ENCODE results near the gene TBC1D10A. TPM values are rescaled to one million over a fixed set of nuclear protein-coding genes. Genes with fewer than 3 reads are reported as not detected.

TBC1D10A gene
- total RNA-seq, 1 experiment from 2014 or later = 7.5 TPM

GRCh38 chr22:30265823-30266444 lies 60.8 kb downstream of the TBC1D10A start:
- DNase-seq (ENCODE audit: low spot score) = no peak

- DNase-seq (ENCODE audit: low spot score) = no peak
Observed at GRCh38 chr22:30265131-30265720, 61.5 kb downstream of the TBC1D10A start.

DNA sequence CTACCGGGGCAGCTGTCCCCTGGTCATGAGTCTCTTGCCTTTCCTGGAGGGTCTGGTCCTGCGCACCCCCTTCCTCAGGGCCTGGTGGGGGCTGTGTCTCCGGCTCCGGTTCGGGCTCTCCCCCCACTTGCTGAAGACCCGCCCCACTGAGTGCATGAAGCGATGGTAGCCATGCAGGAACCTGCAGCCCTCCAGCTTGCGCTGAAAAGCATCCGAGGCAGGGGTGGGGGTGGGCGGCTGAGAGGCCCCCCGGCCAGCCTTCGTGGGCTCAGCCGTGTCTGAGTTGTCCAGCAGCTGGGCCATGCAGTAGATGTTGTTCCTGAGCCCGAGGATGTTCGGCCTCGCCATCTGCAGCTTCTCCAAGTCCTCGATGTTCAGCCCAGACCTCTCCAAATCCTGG lies 62.9 kb downstream of the TBC1D10A start:
- DNase-seq (ENCODE audit: low spot score) = no peak

GRCh38 chr22:30262917-30263741 lies 63.6 kb downstream of the TBC1D10A start:
- DNase-seq (ENCODE audit: low spot score) = no peak

GRCh38 chr22:30262112-30262511 lies 64.6 kb downstream of the TBC1D10A start:
- DNase-seq (ENCODE audit: low spot score) = no peak

DNA sequence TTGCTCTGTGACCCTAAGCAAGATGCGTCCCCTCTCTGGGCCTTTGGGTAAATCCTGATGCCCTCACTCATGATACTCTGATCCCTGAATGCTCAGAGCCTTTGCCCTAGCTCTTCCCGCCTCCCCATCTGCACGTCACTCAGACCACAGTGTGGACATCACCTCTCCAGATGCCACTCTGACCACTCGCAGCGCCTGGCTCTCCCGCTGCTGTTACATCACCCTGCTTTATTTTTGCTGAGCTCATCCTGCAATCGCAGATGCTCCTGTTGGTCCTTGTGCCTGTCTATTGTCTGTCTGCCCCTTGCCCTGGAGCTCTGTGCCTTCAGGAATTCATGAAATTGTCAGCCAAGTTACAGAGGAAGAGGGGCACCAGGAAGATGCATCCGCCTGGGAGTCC lies 65.6 kb downstream of the TBC1D10A start:
- DNase-seq (ENCODE audit: low spot score) = no peak

- DNase-seq (ENCODE audit: low spot score) = no peak
Observed at GRCh38 chr22:30260682-30261081, 66.1 kb downstream of the TBC1D10A start.

DNA sequence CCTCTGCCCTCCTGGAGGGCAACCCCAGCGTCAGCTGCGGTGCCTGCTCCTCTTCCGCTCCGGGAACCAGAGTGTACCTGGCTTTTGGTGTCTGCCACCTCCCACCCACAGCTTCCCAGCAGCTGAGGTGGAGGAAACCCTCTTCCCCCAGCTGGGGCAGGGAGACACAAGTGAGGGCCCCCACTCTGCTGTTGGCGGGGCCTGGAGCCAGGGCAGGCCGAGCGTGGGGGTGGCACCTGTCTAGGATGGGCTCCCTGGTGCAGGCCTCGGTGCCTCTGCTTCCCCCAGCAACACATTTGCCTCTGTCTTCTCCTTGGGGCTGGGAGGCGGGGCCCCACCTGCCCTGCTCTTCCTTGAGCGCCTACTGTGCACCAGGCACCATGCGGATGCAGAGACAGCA lies 66.5 kb downstream of the TBC1D10A start:
- no peak for DNase-seq (ENCODE audit: low spot score)

DNA sequence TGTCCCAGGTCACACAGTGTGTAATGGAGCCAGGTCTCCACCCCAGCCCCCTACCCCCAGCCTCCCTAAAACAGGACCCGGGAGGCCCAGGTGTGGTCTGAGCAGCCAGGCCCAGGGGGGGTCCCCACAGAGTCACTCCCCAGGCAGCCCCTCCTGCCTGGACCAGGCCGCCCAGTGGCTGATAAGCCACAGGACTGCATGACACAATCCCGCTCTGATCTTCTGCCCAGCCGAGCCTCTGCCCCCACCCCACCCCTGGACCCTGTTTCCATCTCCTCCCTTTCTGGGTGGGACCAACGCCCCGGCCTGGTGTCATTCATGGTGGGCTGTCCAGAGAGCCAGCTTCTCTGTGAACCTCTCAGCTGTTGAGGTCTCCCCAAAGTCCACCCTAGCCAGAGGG lies 72.4 kb downstream of the TBC1D10A start:
- no peak for DNase-seq (ENCODE audit: low spot score)

DNA sequence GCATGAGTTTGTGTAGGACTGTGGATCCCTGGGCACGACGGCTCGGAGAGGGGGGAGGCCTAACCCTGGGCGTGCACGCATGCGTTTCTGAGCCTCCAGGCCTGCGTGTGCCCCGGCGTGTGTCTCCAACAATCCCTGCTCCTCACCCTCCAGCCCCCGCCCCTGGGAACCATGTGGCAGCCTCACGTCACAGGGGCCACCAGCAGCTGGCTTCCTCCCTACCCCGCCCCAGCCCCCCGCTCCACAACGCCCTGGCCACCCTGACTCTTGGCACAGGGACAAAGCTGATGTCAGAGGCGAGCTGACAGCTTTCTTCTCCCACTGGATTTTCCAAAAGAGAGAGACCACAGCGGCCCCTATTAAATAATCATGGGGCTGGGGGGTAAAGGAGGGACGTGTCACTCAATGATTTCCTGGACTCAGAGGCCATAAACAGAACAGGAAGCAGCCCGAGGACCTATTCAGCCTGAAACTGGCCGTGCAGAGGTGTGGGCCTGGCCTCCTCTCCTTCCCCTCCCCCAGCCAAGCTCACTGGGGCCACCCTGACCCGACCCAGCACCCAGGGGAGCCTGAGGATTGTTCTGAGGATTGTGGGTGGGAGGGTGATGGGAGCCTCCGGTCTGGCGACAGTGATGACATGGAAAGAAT lies 73.4 kb downstream of the TBC1D10A start:
- peak; percentile 88 for DNase-seq (ENCODE audit: low spot score)

DNA sequence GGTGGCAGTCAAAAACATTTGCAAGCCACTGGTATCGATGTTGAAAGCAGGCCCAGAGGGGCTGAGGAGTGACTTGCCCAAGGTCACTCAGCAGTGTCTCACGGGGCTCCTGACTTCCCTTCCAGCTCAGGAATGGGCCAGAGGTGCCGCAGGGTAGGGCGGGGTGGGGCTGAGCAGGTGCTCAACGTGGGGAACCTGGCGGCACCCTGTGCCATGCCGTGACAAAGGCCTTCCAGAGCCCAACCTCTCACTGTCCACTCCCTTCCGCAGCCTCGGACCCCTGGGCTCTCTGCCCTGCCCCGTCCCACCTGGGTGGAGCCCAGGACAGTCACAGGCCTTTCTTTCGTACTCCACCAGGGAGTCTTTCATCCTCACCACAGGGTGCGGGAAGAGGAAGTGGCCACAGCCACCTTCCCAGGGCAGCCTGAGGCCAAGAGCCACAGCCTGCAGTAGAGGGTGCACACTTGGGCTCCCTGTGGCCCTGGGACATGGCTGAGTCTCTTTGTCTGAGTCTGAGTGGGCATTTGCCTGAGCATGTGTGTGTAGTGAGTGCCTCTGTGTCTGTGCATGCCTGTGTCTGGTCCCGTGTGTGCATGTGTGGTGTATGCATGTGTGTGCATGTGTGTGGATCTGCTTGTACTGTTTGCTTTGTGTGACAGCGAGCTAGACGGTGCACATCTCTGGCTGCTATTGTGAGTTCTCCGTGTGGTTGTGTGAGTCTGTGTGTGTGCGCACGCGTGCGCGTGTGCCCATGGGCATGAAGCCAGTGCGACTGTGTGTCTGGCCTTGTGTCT lies 74.1 kb downstream of the TBC1D10A start:
- no peak for DNase-seq (ENCODE audit: low spot score)

DNA sequence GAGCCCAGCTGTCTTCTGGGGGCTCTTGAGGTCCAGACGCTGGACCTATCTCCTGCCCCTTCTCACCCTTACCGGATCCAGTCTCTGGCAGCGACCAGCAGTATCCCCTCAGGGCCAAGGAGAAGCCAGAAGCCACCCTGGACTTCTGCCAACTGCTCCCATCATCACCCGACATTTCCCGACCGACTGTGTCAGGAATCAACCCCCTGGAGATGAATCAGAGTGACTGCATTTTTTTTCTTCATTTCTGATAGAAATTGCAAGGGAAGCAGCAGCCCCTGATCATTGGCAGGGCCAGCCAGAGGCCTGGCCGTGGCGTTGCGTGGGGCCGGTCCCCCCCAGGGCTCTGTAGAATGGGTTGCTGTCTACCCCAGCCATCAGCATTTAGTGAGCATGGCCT lies 75.0 kb downstream of the TBC1D10A start:
- DNase-seq (ENCODE audit: low spot score) = peak; percentile 41

DNA sequence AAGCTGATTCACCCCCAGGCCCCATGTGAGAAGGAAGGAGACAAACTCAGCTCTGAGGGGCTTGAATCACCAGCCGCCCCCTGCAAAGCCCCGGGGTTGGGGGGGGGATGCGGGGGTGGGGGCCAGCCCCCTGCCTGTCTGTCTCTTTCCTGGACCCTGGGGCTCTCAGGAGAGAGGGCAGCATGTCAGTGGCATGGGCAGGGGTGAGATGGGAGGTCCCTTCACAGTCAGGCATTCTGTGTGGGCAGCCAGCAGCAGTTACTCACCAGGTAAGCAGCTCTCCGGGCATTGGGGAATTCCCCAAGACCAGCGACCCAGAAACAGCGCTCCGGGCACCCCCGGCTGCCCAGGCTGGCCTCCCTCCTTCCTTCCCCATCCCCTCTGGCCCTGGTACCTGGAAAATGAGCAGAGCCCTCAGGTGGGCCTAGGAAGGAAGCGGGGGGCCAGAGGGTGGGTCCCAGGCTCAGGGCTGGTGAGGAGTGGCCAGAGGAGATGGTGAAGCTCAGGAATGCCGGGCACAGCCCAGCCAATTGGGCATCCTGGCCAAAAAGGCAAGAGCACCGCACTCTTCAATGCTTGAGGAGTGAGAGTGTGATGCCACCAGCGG lies 76.0 kb downstream of the TBC1D10A start:
- peak; percentile 41 for DNase-seq (ENCODE audit: low spot score)

- no peak for DNase-seq (ENCODE audit: low spot score)
Observed at GRCh38 chr22:30250039-30250565, 76.6 kb downstream of the TBC1D10A start.

- no peak for DNase-seq (ENCODE audit: low spot score)
Observed at GRCh38 chr22:30249049-30250038, 77.4 kb downstream of the TBC1D10A start.

DNA sequence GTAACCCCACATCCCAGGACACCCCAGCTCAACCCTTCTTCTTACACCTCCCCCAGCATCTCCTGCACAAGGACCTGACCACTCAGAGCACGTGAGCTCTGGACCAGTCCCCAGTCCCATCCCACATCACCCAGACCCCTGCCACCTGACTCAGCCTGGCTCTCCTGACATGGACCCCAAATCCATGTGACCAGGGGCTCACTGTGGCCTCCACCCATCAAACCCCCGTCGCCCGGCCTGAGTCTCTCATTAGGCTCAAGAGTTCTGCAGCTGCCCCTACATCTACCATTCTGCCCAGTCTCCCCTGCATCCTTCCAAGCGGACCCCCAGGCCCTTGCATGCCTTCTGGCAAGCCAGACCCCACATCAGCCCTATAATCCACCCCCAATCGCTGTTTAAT lies 78.3 kb downstream of the TBC1D10A start:
- DNase-seq (ENCODE audit: low spot score) = no peak

DNA sequence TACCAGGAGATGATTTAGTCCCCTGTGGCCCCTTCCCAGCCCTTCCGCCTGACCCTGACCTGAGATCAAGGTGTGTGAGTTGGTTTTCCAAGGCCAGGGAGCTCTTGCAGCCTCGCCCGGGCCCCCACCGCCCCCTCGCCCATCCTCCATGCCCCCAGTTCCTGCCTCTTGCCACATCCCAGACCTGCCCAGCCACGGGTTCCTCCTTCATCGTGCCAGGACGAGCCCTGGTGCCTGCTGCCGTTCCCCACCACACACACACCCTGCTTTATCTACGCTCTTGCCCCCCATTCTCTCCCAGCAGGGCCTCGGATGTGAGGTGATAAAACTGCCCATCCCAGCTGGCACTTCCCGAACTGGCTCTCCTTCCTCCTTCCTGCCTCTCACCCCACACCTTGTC lies 78.8 kb downstream of the TBC1D10A start:
- DNase-seq (ENCODE audit: low spot score) = no peak

DNA sequence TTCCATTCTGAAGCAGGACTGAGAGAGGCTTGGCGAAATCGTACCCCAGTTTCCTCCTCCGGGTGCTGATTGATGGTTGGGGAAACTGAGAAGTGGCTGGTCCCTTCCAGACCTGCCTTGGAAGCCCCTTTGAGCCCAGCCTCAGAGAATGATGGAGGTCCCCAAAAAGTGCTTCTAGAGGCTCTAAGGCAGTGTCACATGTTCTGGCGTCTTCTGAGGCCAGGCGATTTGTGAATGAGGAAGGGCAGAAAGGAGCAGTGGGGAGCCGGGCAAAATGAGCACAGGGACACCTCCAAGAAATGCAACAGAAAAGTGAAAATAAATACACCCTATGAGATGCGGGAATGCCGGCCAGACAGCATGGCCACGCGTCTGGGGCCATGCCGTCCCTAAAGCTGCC lies 79.2 kb downstream of the TBC1D10A start:
- no peak for DNase-seq (ENCODE audit: low spot score)

DNA sequence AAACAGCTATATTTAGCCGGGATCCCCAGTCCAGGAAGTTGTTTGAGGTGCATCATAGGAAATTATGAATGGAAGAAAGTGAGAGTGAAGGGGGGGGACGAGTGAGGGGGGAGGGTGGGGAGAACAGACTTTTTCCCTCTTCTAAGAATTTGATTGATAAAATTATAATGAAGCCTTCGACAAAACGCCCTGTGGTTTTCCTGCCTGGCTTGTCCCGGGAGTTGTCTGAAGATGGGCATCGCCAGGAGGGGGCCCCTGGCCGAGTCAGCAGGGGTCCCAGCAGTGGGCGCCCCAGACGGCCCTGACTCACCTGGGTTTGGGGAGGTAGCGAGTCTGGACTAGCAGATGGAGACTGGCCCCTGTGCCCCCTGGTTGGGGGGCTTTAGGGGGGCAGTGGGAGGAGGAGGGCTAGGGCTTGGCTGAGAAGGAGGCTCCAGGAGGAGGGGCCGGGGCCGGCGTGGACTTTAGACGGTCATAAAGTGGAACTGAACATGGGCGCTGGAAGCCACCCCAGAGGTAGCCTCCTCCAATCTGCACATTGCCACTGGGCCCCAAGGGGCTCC lies 79.8 kb downstream of the TBC1D10A start:
- no peak for DNase-seq (ENCODE audit: low spot score)
